ENCODE results near the gene IGSF21.
A peak's percentile ranks its signal among the peaks of the same experiment; 100 is the strongest.

Gene IGSF21

DNA sequence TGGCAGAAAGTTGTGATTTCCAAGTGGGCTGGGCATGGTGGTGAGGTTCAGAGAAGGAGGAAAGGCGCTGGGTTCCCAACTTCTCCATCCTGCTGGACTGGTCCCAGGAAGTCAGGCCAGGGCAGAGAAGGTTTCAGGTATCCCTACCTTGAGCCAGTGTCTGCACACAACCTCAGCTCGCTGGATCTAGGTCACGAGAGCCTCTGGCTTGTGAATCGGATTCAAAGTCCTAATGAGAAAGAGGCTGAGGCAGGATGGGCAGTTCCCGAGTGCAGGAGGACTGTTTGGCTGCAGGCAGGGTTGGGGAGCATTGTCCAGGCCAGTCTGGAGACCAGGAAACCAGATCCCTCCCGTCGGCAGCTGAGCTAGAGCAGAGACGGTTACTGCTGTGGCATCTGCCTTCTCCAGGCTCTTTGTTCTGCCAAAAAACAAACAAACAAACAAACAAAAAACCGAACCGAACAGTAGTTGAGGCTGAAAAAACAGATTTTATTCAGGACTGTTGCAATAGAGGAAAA lies 19.5 kb upstream of the IGSF21 start:
- H3K4me3 Mint-ChIP-seq: no peak overlapping the region
- H3K27me3 Mint-ChIP-seq: peaks cover 7% of the 10 kb centered on the region
- no peak overlapping the region for H3K27ac Mint-ChIP-seq
- H3K9me3 Mint-ChIP-seq: no peaks in the 10 kb centered on the region
- CTCF ChIA-PET: no interaction called here
- H3K4me1 Mint-ChIP-seq: no peaks in the 10 kb centered on the region
- no peak for DNase-seq
- no peaks in the 10 kb centered on the region for H3K36me3 Mint-ChIP-seq

DNA sequence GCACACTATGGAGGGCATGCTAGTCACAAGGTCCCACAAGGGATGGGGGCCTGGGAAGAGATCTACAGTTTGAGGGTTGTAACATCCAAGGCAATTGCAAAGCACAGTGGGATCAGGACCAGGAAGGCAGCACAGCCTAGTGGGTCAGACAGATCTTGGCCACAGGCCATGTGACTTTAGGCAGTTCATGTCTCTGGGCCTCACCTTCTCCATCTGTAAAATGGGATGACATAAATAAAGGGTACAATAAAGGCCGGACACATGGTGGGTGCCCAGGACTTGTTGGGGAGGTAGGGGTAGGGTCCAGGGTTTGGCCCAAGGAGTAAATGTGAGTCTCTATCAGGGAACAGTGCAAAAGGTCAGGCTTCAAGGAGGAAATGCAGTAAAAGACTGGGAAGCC lies 18.1 kb upstream of the IGSF21 start:
- Mint-ChIP-seq H3K27me3 (peaks cover 7% of the 10 kb centered on the region), H3K27ac (no peak overlapping the region), H3K4me3 (no peak overlapping the region), H3K36me3 (no peaks in the 10 kb centered on the region), H3K9me3 (no peaks in the 10 kb centered on the region), H3K4me1 (no peaks in the 10 kb centered on the region)
- DNase-seq: no peak
- CTCF ChIA-PET: no interaction called here

DNA sequence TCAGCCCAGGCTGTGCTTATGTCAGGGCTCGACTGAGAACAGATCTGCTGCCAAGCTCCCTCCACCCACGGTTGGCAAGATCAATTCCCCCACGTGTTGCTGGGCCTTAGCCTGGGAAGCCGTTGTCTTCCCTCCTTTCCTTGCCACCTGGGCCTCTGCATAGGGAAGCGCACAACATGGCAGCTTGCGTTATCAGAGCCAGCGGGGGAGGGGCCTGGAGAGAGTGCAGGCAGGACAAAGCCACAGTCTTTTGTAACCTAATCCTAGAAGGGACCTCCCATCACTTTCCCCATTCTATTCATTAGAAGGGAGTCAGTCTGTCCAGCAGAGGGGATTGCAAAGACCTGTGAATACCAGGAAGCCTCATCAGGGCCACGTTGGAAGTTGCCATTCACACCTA lies 17.0 kb upstream of the IGSF21 start:
- Mint-ChIP-seq H3K27me3 (peaks cover 7% of the 10 kb centered on the region), H3K9me3 (no peaks in the 10 kb centered on the region)

DNA sequence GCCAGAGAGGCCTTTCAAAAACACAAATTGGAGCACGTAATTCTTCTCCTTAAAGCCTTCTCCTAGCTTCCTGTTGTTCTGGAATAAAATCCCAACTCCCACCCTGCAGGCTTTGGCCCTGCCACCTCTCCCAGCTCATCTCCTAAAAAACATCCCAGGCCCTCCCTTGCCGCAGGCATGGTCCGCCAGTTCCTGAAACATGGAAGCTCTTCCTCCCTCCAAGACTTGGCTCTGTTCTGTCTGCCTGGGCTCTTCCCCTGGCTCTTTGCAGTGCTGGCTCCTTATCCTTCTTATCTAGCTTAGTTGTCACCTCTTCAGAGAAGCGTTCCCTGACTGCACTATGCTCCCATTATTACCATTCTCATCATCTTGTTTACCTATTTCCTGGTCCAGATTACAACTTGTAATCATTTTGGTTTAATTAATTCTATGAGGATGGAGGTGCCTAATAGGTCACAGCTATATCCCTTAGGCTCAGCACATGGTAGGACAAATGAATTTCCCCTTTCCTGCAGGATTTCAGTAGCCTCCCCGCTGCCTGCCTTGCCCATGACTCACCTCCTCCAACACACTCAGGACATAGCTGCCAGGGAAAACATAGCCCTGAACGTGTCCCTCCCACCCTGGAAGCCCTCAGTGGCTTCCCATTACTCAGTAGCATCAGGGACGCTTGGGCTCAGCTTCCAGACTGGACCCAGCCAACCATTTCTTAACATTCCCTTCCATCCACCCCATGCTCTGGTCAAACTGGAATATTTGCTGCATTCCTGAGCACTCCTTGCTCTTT lies 15.7 kb upstream of the IGSF21 start:
- no peak for DNase-seq
- Mint-ChIP-seq H3K27ac (no peak overlapping the region), H3K36me3 (no peaks in the 10 kb centered on the region), H3K4me3 (no peak overlapping the region), H3K4me1 (no peaks in the 10 kb centered on the region), H3K9me3 (no peaks in the 10 kb centered on the region), H3K27me3 (peaks cover 7% of the 10 kb centered on the region)
- CTCF ChIA-PET: no interaction called here

More for the DNA sequence above, 17.0 kb upstream of the IGSF21 start:
- CTCF ChIA-PET: no interaction called here
- Mint-ChIP-seq H3K4me1 (no peaks in the 10 kb centered on the region), H3K36me3 (no peaks in the 10 kb centered on the region), H3K27ac (no peak overlapping the region), H3K4me3 (no peak overlapping the region)
- no peak for DNase-seq

DNA sequence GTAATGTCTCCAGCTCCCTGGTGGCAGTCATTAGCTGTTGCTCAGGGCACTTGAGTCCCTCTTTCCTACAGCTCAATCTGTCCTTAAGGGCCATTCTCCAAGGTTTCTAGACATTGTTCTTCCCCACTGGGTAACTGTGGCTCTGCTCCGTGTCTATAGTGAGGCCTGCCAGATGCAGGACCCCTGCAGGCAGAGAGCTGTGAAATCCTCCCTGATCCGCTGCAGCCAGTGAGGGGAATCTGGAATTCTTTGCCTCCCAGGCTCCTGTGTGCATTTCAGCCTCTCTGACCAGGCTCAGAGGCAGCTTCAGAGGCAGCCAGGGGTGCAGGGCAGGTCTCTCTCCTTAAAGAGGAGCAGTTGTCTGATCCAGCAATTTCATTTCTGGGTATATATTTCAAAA lies 14.4 kb upstream of the IGSF21 start:
- Mint-ChIP-seq H3K27ac (no peak overlapping the region), H3K36me3 (no peaks in the 10 kb centered on the region), H3K4me3 (no peak overlapping the region), H3K27me3 (peaks cover 4% of the 10 kb centered on the region), H3K9me3 (no peaks in the 10 kb centered on the region), H3K4me1 (no peaks in the 10 kb centered on the region)
- CTCF ChIA-PET: no interaction called here
- no peak for DNase-seq

DNA sequence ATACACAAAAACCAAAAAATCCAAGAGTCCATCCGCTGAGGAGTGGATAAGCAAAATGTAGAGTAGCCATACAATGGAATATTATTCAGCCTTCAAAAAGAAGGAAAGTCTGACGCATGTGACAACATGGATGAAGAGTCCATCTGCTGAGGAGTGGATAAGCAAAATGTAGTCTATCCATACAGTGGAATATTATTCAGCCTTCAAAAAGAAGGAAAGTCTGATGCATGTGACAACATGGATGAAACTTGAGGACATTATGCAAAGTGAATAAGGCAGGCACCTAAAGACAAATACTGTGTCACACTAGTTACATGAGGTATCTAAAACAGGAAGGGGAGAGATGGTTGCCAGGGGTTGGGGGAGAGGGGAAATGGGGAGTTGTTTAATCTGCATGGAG lies 14.0 kb upstream of the IGSF21 start:
- Mint-ChIP-seq H3K27ac (no peak overlapping the region), H3K27me3 (peaks cover 4% of the 10 kb centered on the region), H3K9me3 (no peaks in the 10 kb centered on the region), H3K4me1 (no peaks in the 10 kb centered on the region), H3K4me3 (no peak overlapping the region), H3K36me3 (no peaks in the 10 kb centered on the region)
- CTCF ChIA-PET: no interaction called here
- DNase-seq: no peak

DNA sequence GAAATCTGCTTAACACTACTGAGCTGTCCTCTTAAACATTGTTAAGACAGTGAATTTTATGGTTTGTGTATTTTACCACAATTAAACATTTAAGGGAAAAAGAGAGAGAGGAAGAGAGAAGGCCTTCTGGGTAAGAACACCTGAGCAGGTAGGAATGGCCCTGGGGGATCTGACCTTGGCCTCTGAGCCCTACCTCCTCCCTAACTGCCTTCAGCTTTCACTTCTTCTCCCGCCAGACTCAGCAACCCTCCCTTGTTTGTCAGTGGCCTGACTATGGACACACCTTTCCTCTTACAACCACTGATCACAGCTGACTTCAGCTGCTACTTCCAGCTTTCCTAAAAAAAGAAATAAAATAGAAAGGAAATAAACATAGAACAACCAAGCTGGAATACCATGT lies 13.5 kb upstream of the IGSF21 start:
- Mint-ChIP-seq H3K4me1 (no peaks in the 10 kb centered on the region), H3K9me3 (no peaks in the 10 kb centered on the region), H3K36me3 (no peaks in the 10 kb centered on the region), H3K4me3 (no peak overlapping the region), H3K27me3 (peaks cover 4% of the 10 kb centered on the region), H3K27ac (no peak overlapping the region)
- CTCF ChIA-PET: interaction anchor here (0.6 kb wide), 1 partner anchor 110 kb away, joined by 3 read pairs; no protein-coding TSS in a partner anchor
- DNase-seq: no peak

DNA sequence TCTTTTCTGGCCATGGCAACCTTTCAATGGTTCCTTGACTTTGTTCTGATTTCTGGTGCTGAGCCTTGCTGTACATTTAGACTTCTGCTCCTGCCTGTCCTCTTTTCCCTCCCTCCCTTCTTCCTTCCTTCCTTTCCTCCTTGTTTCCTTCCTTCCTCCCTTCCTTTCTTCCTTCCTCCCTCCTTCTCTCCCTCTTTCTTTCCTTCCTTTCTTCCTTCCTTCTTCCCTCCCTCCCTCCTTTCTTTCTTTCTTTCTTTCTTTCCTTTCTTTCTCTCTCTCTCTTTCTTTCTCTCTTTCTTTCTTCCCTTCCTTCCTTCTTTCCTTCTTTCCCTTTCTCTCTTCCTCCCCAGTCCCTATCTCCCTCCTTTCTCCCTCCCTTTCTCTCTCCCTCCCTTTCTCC lies 10.4 kb upstream of the IGSF21 start:
- no peak for DNase-seq
- H3K9me3 Mint-ChIP-seq: no peaks in the 10 kb centered on the region
- H3K4me3 Mint-ChIP-seq: no peak overlapping the region
- no peak overlapping the region for H3K27ac Mint-ChIP-seq
- H3K36me3 Mint-ChIP-seq: no peaks in the 10 kb centered on the region
- peaks cover 8% of the 10 kb centered on the region for H3K27me3 Mint-ChIP-seq
- CTCF ChIA-PET: no interaction called here
- no peaks in the 10 kb centered on the region for H3K4me1 Mint-ChIP-seq

DNA sequence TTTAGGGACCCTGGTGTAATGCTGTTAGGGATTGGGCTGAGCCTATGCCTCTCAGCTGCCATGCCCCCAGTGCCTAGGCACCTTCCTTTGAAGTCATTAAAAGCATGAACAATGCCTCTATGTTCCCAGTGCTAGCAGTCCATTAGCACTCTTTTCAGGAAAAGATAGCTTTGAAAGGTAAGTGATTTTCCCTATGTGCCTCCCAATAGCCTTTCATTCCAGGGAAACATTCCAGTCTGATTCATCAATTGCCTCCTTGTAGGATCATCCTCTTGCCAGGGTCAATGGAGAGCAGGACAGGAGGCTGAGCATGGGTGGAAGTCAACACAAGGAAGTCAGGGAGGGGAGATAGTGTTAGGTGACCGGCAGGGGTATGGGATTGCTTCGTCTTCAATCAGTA lies 8.6 kb upstream of the IGSF21 start:
- H3K9me3 Mint-ChIP-seq: peaks cover 4% of the 10 kb centered on the region
- no peak overlapping the region for H3K4me3 Mint-ChIP-seq
- H3K36me3 Mint-ChIP-seq: no peaks in the 10 kb centered on the region
- CTCF ChIA-PET: interaction anchor here (1.1 to 1.3 kb wide), 3 partner anchors 15 to 437 kb away, joined by 3 read pairs; no protein-coding TSS in a partner anchor
- DNase-seq: no peak
- no peak overlapping the region for H3K27ac Mint-ChIP-seq
- H3K4me1 Mint-ChIP-seq: no peaks in the 10 kb centered on the region
- peaks cover 4% of the 10 kb centered on the region for H3K27me3 Mint-ChIP-seq

DNA sequence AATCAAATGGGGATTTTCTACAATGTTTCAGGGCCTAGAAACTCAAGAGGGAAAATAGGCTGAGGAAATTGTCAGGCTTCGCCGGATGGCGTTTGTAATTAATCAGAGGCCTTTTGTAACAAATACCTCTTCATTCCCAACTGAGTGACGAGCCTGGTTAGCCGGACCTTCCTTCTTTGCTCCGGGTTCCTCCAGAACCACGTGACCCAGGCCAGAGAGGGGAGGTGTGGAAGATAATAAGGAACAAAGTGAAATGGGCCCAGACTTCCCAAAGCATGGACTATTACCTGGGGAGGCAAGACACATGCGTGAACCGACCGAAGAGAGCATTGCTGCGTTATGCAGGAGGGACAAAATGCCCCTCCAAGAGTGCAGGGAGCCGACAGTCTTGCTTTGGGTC lies 7.5 kb upstream of the IGSF21 start:
- Mint-ChIP-seq H3K9me3 (peaks cover 4% of the 10 kb centered on the region), H3K36me3 (no peaks in the 10 kb centered on the region), H3K4me1 (no peaks in the 10 kb centered on the region), H3K4me3 (no peak overlapping the region), H3K27ac (no peak overlapping the region), H3K27me3 (peaks cover 4% of the 10 kb centered on the region)
- CTCF ChIA-PET: interaction anchor here (0.6 to 1.5 kb wide), 5 partner anchors 14 to 438 kb away, joined by 3 to 18 read pairs (median 4); no protein-coding TSS in a partner anchor
- DNase-seq: no peak

DNA sequence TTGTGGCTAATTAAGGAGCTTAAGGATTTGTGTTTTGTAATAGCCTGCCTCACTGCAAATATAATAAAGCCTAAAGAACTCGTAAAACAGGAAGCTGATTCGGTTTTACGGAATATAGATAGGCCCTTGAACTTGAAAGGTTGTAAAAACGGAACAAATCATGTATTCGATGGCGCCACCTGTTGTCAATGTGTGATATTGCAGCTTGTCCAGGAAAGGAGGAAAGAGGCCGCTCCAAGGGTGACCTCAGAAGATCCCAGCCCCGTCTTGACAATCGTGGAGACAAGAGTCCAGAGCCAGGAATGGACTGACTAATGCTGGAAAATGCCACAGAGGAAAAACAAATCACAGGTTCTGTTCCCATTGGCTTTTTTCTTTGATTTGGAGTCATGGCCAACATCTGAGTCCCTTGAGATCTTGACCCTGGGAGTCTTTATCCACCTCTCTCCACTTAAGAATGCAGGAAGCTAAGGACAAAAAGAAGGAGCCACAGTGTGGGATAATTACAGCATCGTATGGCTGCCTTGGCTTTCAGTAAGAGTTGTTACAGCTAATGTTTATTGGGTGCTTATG lies 7.0 kb upstream of the IGSF21 start:
- H3K27ac Mint-ChIP-seq: no peak overlapping the region
- no peaks in the 10 kb centered on the region for H3K36me3 Mint-ChIP-seq
- H3K9me3 Mint-ChIP-seq: peaks cover 4% of the 10 kb centered on the region
- no peaks in the 10 kb centered on the region for H3K4me1 Mint-ChIP-seq
- no peak overlapping the region for H3K4me3 Mint-ChIP-seq
- CTCF ChIA-PET: interaction anchor here (0.6 to 1.5 kb wide), 5 partner anchors 14 to 439 kb away, joined by 3 to 18 read pairs (median 4); no protein-coding TSS in a partner anchor
- peak; percentile 58 for DNase-seq
- H3K27me3 Mint-ChIP-seq: peaks cover 6% of the 10 kb centered on the region

DNA sequence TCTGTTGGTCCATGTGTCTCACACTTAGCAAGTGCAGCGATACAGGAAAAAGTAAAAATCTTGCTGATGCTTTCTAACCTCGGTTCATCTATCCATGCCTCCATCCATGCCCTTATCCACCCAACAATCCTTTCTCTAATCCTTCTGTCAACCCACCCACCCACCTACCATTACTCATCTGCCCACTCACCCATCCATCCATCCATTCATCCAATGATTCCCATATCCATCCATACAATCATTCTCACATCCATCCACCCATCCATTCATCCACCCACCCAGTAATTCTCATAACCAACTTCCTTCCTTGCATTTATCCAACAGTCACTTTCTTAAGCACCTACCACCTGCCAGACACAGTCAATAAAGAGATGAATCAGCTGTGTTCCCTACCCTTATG lies 6.1 kb upstream of the IGSF21 start:
- Mint-ChIP-seq H3K4me3 (no peak overlapping the region), H3K9me3 (peaks cover 4% of the 10 kb centered on the region), H3K27me3 (peaks cover 15% of the 10 kb centered on the region), H3K4me1 (no peaks in the 10 kb centered on the region), H3K36me3 (no peaks in the 10 kb centered on the region), H3K27ac (no peak overlapping the region)
- DNase-seq: no peak
- CTCF ChIA-PET: interaction anchor here (1.4 to 1.5 kb wide), 2 partner anchors 13 to 440 kb away, joined by 4 to 18 read pairs; no protein-coding TSS in a partner anchor

DNA sequence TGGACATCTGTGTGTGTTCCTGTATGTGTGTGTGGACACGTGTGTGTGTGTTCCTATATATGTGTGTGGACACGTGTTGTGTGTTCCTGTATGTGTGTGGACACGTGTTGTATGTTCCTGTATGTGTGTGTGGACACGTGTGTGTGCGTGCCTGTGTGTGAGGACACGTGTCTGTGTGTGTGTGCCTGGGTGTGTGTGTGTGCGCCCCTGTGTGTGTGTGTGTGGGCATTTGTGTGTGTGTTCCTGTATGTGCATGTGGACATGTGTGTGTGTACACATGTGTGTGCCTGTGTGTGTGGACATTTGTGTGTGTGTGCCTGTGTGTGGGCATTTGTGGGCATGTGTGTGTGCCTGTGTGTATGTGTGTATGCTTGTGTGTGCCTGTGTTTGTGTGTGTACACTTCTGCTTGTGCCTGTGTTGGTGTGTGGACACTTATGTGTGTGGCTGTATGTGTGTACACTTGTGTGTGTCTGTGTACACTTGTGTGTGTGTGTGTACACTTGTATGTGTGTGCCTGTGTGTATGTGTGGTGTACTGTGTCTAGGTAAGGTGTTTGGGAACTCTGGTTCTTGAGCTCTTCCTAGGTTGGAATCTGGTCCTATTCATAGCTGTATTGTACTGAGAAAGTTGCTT lies 3.7 kb upstream of the IGSF21 start:
- Mint-ChIP-seq H3K36me3 (no peaks in the 10 kb centered on the region), H3K27me3 (peaks cover 38% of the 10 kb centered on the region), H3K27ac (no peak overlapping the region), H3K4me3 (no peak overlapping the region), H3K9me3 (peaks cover 4% of the 10 kb centered on the region), H3K4me1 (no peaks in the 10 kb centered on the region)
- DNase-seq: no peak
- CTCF ChIA-PET: no interaction called here

DNA sequence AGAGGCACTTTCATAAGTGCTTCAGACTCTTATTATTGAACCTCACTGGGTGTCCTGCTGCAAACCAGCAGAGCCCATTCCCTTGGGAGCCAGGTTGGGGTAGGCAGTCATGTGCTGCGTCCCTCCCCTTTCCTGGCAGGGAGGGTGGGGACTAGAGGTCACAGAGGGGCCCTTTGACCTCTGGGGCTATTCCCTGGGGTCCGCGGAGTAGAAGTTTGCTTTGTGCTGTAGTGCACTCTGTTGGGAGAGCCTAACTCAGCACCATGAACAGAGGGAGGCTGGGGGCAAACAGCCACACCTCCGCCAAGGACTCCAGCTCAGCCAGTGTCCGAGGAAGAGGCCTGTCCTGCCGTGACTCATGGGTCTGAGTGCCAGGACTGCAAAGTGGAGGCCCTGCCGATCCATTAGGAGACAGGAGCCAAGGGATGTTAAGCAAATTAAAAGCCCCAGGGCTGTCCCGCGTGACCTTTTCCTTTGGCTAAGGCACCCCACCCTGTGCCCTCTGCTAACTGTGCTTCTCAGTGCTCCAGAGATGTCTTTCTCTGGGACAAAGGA lies 3.0 kb upstream of the IGSF21 start:
- Mint-ChIP-seq H3K27ac (no peak overlapping the region), H3K36me3 (no peaks in the 10 kb centered on the region), H3K4me1 (no peaks in the 10 kb centered on the region), H3K9me3 (peaks cover 4% of the 10 kb centered on the region), H3K27me3 (peaks cover 45% of the 10 kb centered on the region), H3K4me3 (no peak overlapping the region)
- no peak for DNase-seq
- CTCF ChIA-PET: no interaction called here
